ENCODE data around the gene TIMP2. TPM values are rescaled to one million over a fixed set of nuclear protein-coding genes. Genes with fewer than 3 reads are reported as not detected.

TIMP2 gene
- total RNA-seq, 3 donors from 2014 or later, result 72.0 to 344 (median 112) TPM

DNA sequence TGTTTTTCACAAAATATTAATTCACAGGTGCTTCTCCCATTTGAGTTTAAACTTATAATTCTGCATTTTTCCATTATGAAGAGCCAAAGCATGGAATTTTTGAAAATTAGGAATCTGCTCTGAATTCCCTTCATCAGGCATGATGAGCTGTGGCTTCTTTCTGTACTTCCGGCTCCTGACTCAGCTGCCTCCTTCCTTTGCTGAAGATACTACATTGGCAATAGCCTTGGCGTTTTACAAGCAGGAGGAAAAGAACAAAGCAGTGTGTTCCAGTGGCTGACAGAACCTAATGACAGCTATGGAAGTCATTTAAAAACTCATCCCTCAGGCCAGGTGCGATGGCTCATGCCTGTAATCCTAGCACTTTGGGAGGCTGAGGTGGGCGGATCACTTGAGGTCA is 66.1 kb downstream of the TIMP2 start:
- no peak overlapping the region for H3K27ac ChIP-seq
- H3K4me1 ChIP-seq, result no peaks in the 10 kb centered on the region
- H3K27me3 ChIP-seq, result no peaks in the 10 kb centered on the region
- no peaks in the 10 kb centered on the region for H3K36me3 ChIP-seq
- DNase-seq (ENCODE audit: low spot score in 2 of 2), result no peak
- TF ChIP-seq, protein P1, sequence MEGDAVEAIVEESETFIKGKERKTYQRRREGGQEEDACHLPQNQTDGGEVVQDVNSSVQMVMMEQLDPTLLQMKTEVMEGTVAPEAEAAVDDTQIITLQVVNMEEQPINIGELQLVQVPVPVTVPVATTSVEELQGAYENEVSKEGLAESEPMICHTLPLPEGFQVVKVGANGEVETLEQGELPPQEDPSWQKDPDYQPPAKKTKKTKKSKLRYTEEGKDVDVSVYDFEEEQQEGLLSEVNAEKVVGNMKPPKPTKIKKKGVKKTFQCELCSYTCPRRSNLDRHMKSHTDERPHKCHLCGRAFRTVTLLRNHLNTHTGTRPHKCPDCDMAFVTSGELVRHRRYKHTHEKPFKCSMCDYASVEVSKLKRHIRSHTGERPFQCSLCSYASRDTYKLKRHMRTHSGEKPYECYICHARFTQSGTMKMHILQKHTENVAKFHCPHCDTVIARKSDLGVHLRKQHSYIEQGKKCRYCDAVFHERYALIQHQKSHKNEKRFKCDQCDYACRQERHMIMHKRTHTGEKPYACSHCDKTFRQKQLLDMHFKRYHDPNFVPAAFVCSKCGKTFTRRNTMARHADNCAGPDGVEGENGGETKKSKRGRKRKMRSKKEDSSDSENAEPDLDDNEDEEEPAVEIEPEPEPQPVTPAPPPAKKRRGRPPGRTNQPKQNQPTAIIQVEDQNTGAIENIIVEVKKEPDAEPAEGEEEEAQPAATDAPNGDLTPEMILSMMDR (IDR thresholded peaks at IDR 0.05), result no peak
- TF ChIP-seq POLR2A (IDR thresholded peaks at IDR 0.05) (no peak), POLR2AphosphoS5 (IDR thresholded peaks at IDR 0.05) (no peak)
- H3K4me3 ChIP-seq, result no peak overlapping the region
- H3K9me3 ChIP-seq, result no peaks in the 10 kb centered on the region
- intact Hi-C loops (cut with DNase I; ENCODE audit: low total_unique reads), result loop anchor here (5.0 kb wide), 1 partner anchor 1137 kb away; no protein-coding TSS in a partner anchor

DNA sequence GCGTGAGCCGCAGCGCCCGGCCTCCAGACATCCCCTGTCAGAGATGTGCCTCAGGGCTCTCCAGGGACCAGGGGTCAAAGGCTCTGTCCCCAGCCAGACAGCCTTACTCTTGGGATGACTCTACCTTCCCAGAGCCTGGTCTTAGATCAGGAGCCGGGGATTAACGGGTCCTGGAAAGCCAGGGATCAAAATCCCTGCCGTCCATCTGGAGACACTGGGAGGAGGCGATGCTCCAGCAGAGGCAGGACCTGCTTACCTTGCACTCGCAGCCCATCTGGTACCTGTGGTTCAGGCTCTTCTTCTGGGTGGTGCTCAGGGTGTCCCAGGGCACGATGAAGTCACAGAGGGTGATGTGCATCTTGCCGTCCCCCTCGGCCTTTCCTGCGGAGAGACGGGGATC is 67.9 kb downstream of the TIMP2 start:
- H3K4me3 ChIP-seq, result no peak overlapping the region
- no peaks in the 10 kb centered on the region for H3K36me3 ChIP-seq
- no peaks in the 10 kb centered on the region for H3K4me1 ChIP-seq
- no peak for DNase-seq (ENCODE audit: low spot score in 2 of 2)
- intact Hi-C loops (cut with DNase I; ENCODE audit: low total_unique reads), result loop anchor here (5.0 kb wide), 1 partner anchor 1135 kb away; no protein-coding TSS in a partner anchor
- H3K27ac ChIP-seq, result no peak overlapping the region
- no peaks in the 10 kb centered on the region for H3K27me3 ChIP-seq
- TF ChIP-seq, protein P1 (IDR thresholded peaks at IDR 0.05), result no peak
- TF ChIP-seq POLR2AphosphoS5 (IDR thresholded peaks at IDR 0.05) (no peak), POLR2A (IDR thresholded peaks at IDR 0.05) (no peak)
- H3K9me3 ChIP-seq, result no peaks in the 10 kb centered on the region

DNA sequence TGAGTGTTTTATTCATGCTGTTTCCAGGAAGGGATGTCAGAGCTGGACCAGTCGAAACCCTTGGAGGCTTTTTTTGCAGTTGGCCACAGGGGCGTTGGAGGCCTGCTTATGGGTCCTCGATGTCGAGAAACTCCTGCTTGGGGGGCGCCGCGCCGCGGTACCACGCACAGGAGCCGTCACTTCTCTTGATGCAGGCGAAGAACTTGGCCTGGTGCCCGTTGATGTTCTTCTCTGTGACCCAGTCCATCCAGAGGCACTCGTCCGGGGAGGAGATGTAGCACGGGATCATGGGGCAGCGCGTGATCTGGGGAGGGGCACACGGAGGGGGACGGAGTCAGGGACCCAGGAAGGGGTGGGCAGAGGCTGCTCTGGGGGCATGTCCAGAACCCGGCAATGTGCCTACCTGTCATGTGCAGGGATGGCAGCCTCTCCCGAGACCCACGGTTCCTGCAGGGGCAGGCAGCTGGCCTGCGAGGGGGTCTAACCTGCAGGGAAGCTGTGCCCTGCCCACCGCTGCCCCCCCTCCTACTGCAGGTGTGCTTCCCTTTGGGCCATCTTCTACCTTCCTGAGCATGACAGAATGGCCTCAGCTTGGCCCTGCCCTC is 69.5 kb downstream of the TIMP2 start:
- DNase-seq (ENCODE audit: low spot score in 2 of 2), result no peak
- H3K9me3 ChIP-seq, result no peaks in the 10 kb centered on the region
- no peak overlapping the region for H3K27ac ChIP-seq
- H3K36me3 ChIP-seq, result no peaks in the 10 kb centered on the region
- TF ChIP-seq, protein P1 (IDR thresholded peaks at IDR 0.05), result no peak
- TF ChIP-seq POLR2AphosphoS5 (IDR thresholded peaks at IDR 0.05) (no peak), POLR2A (IDR thresholded peaks at IDR 0.05) (no peak)
- H3K4me3 ChIP-seq, result no peak overlapping the region
- intact Hi-C loops (cut with DNase I; ENCODE audit: low total_unique reads), result loop anchor here (5.0 kb wide), 1 partner anchor 1133 kb away; no protein-coding TSS in a partner anchor
- H3K27me3 ChIP-seq, result no peaks in the 10 kb centered on the region
- no peaks in the 10 kb centered on the region for H3K4me1 ChIP-seq

DNA sequence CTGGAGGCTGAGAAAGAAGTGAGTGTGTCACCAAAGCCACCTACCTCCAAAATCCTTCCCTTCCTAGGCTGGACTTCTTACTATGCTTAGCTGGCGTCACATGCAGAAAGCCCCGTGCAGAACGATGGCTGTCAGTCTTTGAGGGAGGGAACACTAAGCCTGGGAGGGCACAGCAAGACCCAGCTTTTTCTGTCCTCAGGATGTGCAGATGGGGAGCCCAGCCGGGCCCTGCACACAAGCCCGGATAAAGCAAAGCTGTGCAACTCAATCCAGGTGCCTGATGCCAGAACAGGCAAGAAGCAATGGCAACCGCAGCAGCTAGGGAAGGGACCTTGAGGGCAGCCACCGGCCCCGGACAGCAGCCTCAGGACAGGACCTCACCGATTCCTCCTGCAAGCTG is 70.7 kb downstream of the TIMP2 start:
- Histone ChIP-seq H3K4me1 (no peaks in the 10 kb centered on the region), H3K9me3 (no peaks in the 10 kb centered on the region), H3K27ac (no peak overlapping the region), H3K27me3 (no peaks in the 10 kb centered on the region), H3K4me3 (no peak overlapping the region), H3K36me3 (no peaks in the 10 kb centered on the region)
- DNase-seq (ENCODE audit: low spot score in 2 of 2), result no peak
- intact Hi-C loops (cut with DNase I; ENCODE audit: low total_unique reads), result no loop called here
- TF ChIP-seq POLR2AphosphoS5 (IDR thresholded peaks at IDR 0.05), result no peak
- no peak for TF ChIP-seq POLR2A (IDR thresholded peaks at IDR 0.05)
- TF ChIP-seq, protein P1 (IDR thresholded peaks at IDR 0.05), result no peak

DNA sequence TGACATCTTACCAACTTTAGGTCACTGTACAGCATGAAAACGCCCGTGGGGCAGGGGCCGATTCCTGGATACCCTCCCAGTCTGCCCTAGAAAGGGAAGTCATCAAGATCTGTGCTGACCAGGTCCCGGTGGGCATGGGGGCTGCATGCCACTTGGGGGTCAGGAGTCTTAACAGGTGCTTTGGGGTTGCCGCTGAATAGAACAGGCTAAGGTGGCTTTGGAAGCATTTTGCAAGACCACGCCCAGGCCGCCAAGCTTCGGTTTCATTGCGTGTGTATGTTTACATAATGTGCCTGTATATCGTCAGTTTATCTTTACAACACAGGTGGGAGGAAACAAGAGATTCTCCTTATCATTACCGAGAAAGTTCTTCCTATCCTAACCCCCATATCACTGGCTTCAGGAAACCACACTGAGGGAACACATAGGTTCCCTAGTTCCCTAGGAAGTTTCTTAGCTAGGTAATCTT is 71.2 kb downstream of the TIMP2 start:
- TF ChIP-seq, protein P1 (IDR thresholded peaks at IDR 0.05), result no peak
- TF ChIP-seq POLR2A (IDR thresholded peaks at IDR 0.05), result no peak
- no peak for TF ChIP-seq POLR2AphosphoS5 (IDR thresholded peaks at IDR 0.05)
- Histone ChIP-seq H3K4me3 (no peak overlapping the region), H3K9me3 (no peaks in the 10 kb centered on the region), H3K27ac (no peak overlapping the region), H3K36me3 (no peaks in the 10 kb centered on the region), H3K27me3 (no peaks in the 10 kb centered on the region), H3K4me1 (no peaks in the 10 kb centered on the region)
- intact Hi-C loops (cut with DNase I; ENCODE audit: low total_unique reads), result no loop called here
- no peak for DNase-seq (ENCODE audit: low spot score in 2 of 2)

Measured in breast epithelium (tissue), 4 donors.